ENCODE results near the gene ALMS1.

- TF ChIP-seq CTCF (IDR thresholded peaks at IDR 0.05) (no peak), POLR2A (IDR thresholded peaks at IDR 0.05) (no peak), EP300 (IDR thresholded peaks at IDR 0.05) (no peak)
These were observed 19.6 kb upstream of the ALMS1 start for GRCh38 chr2:73366060-73366459.
